HG02588 (cell line): Measurements from ENCODE around the gene DNAJC17.

Experiments
- ATAC-seq: cut with Tn5 transposase; IDR thresholded peaks from one replicate; pipeline ENCODE4 v1.9.1; 2021; ENCODE audit warnings: mild to moderate bottlenecking, moderate library complexity; ENCODE audit not compliant: unreplicated experiment

The DNAJC17 gene

GRCh38 chr15:40793216-40793989 is 13.9 kb downstream of the DNAJC17 start:
- ATAC-seq = no peak

- no peak for ATAC-seq
Measured at GRCh38 chr15:40792394-40792793, 14.9 kb downstream of the DNAJC17 start.

- ATAC-seq = no peak
Measured at GRCh38 chr15:40790718-40791117, 16.6 kb downstream of the DNAJC17 start.

- no peak for ATAC-seq
Measured at GRCh38 chr15:40789999-40790398, 17.3 kb downstream of the DNAJC17 start.

- ATAC-seq = no peak
Measured at GRCh38 chr15:40789119-40789518, 18.2 kb downstream of the DNAJC17 start.

GRCh38 chr15:40787991-40788390 is 19.3 kb downstream of the DNAJC17 start:
- no peak for ATAC-seq

- ATAC-seq = no peak
Measured at GRCh38 chr15:40787344-40787841, 19.9 kb downstream of the DNAJC17 start.

- ATAC-seq = no peak
Measured at GRCh38 chr15:40785814-40786213, 21.5 kb downstream of the DNAJC17 start.

GRCh38 chr15:40785164-40785563 is 22.1 kb downstream of the DNAJC17 start:
- no peak for ATAC-seq

GRCh38 chr15:40782609-40783227 is 24.6 kb downstream of the DNAJC17 start:
- ATAC-seq = no peak

GRCh38 chr15:40776537-40777141 is 30.6 kb downstream of the DNAJC17 start:
- no peak for ATAC-seq

GRCh38 chr15:40775740-40776536 is 31.3 kb downstream of the DNAJC17 start:
- ATAC-seq = no peak

- no peak for ATAC-seq
Measured at GRCh38 chr15:40775007-40775406, 32.3 kb downstream of the DNAJC17 start.

- no peak for ATAC-seq
Measured at GRCh38 chr15:40773902-40774301, 33.4 kb downstream of the DNAJC17 start.

- no peak for ATAC-seq
Measured at GRCh38 chr15:40773496-40773895, 33.8 kb downstream of the DNAJC17 start.

- no peak for ATAC-seq
Measured at GRCh38 chr15:40772014-40772413, 35.3 kb downstream of the DNAJC17 start.

GRCh38 chr15:40771242-40771641 is 36.0 kb downstream of the DNAJC17 start:
- no peak for ATAC-seq

- ATAC-seq = no peak
Measured at GRCh38 chr15:40770147-40770721, 37.0 kb downstream of the DNAJC17 start.

- ATAC-seq = no peak
Measured at GRCh38 chr15:40769274-40770146, 37.8 kb downstream of the DNAJC17 start, which contains the start of gene C15orf62. Gene C15orf62 (plus strand): TSS chr15:40769980. CDS start chr15:40770496, 516 bp downstream.
